Motor neuron (in vitro differentiated cells): ENCODE data around the gene ZNF407. TPM values are rescaled to one million over a fixed set of nuclear protein-coding genes. Genes with fewer than 3 reads are reported as not detected.
A peak's percentile ranks its signal among the peaks of the same experiment; 100 is the strongest.

ENCODE experiments used
- ATAC-seq, 8 experiments: fragments of 200-7000 bp; cut with Tn5 transposase; replicated peaks in 6 of 8; 2 replicates each; pipeline ENCODE4 v1.8.0; 2021; ENCODE audit warnings: mild to moderate bottlenecking in 8 of 8, moderate library complexity in 8 of 8
- H3K27ac ChIP-seq, 2 donors: fragments of 250-450 bp; sonication (Bioruptor Pico); 2 replicates each; pipeline ENCODE4 v1.9.0; 2021; ENCODE audit warnings: antibody characterized with exemption in 2 of 2, mild to moderate bottlenecking in 2 of 2, moderate library complexity in 1 of 2
- H3K4me1 ChIP-seq, 2 donors: fragments of 250-450 bp; sonication (Bioruptor Pico); replicated peaks in 1 of 2; 2 replicates each; pipeline ENCODE4 v1.6.1; 2021; ENCODE audit warnings: antibody characterized with exemption in 2 of 2, mild to moderate bottlenecking in 2 of 2, moderate library complexity in 1 of 2
- H3K4me3 ChIP-seq, 5 donors: fragments of 250-450 bp; sonication (Bioruptor Pico); 2 replicates each; pipeline ENCODE4 v1.9.0; 2021; ENCODE audit warnings: antibody characterized with exemption in 5 of 5, mild to moderate bottlenecking in 5 of 5, moderate library complexity in 4 of 5
- WGBS, 10 experiments: fragments of 450-650 bp; shearing (Covaris generic); methylation state at CpG; one replicate each; pipeline ENCODE4 v1.0.0; 2022; 5-methylcytosine and 5-hydroxymethylcytosine counted together
- in situ Hi-C, 9 experiments: fragments of 400-800 bp; cut with MboI; loops; one replicate each; pipeline ENCODE4 v1.15.0; 2021; ENCODE audit warnings: low sequenced_read_pairs in 9 of 9, low pct_unique_long_range_greater_than_20kb in 2 of 9; ENCODE audit not compliant: unreplicated experiment in 9 of 9
- total RNA-seq, 8 experiments: library from RNA; unstranded; fragments of 300-600 nt; gene quantifications; 2 replicates each; pipeline versions ENCODE4 v1.2.3 to v1.2.4, GENCODE V29; 2022

ZNF407 gene, protein sequence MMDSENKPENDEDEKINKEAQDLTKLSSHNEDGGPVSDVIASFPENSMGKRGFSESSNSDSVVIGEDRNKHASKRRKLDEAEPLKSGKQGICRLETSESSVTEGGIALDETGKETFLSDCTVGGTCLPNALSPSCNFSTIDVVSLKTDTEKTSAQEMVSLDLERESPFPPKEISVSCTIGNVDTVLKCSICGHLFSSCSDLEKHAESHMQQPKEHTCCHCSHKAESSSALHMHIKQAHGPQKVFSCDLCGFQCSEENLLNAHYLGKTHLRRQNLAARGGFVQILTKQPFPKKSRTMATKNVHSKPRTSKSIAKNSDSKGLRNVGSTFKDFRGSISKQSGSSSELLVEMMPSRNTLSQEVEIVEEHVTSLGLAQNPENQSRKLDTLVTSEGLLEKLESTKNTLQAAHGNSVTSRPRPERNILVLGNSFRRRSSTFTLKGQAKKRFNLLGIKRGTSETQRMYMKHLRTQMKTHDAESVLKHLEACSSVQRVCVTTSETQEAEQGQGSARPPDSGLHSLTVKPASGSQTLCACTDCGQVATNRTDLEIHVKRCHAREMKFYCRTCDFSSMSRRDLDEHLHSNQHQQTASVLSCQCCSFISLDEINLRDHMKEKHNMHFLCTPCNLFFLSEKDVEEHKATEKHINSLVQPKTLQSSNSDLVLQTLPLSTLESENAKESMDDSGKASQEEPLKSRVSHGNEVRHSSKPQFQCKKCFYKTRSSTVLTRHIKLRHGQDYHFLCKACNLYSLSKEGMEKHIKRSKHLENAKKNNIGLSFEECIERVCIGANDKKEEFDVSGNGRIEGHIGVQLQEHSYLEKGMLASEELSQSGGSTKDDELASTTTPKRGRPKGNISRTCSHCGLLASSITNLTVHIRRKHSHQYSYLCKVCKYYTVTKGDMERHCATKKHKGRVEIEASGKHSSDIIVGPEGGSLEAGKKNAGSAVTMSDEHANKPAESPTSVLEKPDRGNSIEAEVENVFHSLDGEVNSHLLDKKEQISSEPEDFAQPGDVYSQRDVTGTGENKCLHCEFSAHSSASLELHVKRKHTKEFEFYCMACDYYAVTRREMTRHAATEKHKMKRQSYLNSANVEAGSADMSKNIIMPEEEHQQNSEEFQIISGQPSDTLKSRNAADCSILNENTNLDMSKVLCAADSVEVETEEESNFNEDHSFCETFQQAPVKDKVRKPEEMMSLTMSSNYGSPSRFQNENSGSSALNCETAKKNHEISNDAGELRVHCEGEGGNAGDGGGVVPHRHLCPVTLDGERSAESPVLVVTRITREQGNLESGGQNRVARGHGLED (N-terminal part only)
- 10 to 100 TPM in 7 of 8 experiments, 1 to 10 TPM in 1; 7.9 to 23.6 (median 11.6) TPM for total RNA-seq

DNA sequence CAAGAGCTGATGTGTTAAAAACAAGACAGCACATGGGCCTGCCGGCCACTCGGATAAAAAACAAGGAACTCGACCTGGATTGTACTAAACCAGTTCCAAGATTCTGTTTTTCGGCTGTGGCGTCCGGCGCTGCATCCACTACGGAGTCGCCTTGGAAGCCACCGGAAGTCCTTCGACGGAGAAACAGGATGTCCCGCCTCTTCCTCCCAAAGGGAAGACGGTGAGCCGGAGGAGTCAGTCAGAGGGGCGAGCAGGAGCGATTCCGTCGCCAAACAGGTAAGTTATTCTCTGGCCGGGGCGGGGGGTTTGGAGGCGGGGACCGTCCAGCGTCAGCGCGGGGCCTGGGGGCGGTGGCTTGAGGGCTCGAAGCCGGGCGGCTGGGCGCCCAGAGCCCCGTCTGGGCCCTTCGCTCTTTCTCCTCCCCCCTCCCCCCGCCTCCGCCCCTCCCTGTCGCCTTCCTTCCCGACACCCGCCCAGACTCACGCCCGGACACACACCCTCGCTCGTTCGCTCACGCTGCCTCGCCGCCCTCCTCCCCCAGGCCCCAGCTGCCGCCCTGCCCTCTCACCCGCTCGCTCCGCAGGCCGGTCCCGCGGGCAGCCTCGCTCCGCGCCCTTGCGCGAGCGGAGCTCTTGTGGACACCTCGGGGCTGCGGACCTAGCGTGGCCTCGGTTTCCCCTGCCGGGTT lies at the start of gene ZNF407:
ZNF407 (plus strand) TSS at position 209 of the 688 bp plus-strand sequence. CDS start 33,150 bp downstream, outside the sequence.
- Histone ChIP-seq H3K4me3 (peak within 1 kb of the TSS; percentile 77 to 99 (median 93)), H3K27ac (peak within 1 kb of the TSS; percentile 99 to 100), H3K4me1 (peaks cover 9 to 18% of the 10 kb centered on the region in 2 donors)
- in situ Hi-C loops = no loop called here
- 0 to 2% (median 0%) methylated on average over 1 to 8 of the region's 64 CpGs; no CpG with 5 or more reads in 5 of the 10 experiments for WGBS, 10 experiments
- ATAC-seq = peak; percentile 78 to 87 (median 84)

DNA sequence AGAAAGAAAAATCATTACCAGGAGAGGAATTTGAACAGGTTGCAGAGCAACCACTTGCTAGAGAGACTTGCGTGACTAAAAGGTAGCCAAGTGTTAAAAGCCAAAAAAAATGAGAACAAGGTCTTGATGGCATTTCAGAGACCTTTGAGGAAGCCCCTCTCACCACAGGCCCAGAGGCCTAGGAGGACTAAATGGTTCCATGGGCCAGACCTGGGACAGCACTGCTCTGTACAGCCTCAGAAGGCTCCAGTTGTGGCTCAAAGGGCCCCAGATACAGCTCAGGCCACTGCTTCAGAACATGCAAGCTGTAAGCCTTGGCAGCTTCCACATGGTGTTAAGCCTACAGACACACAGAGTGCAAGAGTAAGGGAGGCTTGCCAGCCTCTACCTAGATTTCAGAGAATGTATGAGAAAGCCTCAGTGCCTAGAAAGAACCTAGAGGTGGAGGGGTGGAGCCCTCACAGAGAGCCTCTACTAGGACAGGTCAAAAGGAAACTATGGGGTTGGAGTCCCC lies 48.0 kb upstream of the ZNF407 start:
- in situ Hi-C loops = loop anchor here in 3 of 9 experiments (10.0 to 25.0 kb wide), 2 partner anchors 195 to 362 kb away; no protein-coding TSS in a partner anchor

DNA sequence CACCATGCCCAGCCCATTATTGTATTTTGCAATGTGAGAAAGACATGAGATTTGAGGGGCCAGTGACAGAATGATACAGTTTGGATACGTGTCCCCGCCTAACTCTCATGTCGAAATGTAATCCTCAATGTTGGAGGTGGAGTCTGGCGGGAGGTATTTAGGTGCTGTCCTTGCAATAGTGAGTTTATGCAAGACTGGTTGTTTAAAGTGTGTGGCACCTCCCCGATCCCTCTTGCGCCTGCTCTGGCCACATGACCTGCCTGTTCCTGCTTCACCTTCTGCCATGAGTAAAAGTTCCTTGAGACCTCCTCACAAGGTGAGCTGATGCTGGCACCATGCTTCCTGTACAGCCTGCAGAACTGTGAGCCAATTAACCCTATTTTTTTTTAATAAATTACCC lies 46.8 kb upstream of the ZNF407 start:
- in situ Hi-C loops = loop anchor here in 3 of 9 experiments (10.0 to 25.0 kb wide), 2 partner anchors 196 to 364 kb away; no protein-coding TSS in a partner anchor
- no peak for ATAC-seq
- H3K4me3 ChIP-seq = no peak overlapping the region
- H3K27ac ChIP-seq = no peak overlapping the region
- 47 to 100% (median 92%) methylated on average over 2 to 5 of the region's 6 CpGs; no CpG with 5 or more reads in 5 of the 10 experiments for WGBS, 10 experiments
- no peaks in the 10 kb centered on the region for H3K4me1 ChIP-seq

More for the DNA sequence above, 48.0 kb upstream of the ZNF407 start:
- H3K4me1 ChIP-seq = no peaks in the 10 kb centered on the region
- no peak overlapping the region for H3K27ac ChIP-seq
- ATAC-seq = no peak
- no peak overlapping the region for H3K4me3 ChIP-seq
- WGBS, 10 experiments = 71 to 100% (median 100%) methylated on average over 1 of the region's 1 CpG; no CpG with 5 or more reads in 3 of the 10 experiments

DNA sequence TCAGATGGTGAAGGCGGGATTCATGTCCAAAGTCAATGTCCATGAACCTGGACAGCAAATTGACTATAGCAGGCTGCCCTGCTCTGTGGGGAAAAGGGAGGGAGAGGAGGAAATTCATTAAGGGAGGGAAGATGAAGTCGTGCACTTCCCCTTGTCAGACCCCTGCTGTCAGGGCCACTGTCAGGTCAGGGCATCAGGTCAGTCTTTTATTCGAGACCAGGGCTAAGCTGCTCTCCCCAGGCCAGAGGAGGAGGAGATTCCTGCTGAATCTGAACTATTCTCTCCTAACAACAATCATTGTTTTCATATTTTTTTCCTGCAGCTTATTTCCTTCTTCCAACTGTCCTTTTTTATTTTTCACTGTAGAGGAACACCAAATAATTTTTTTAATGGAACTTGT lies 46.2 kb upstream of the ZNF407 start:
- ATAC-seq = no peak
- Histone ChIP-seq H3K4me3 (no peak overlapping the region), H3K27ac (no peak overlapping the region), H3K4me1 (no peaks in the 10 kb centered on the region)
- 0 to 50% (median 3%) methylated on average over 1 to 2 of the region's 3 CpGs; no CpG with 5 or more reads in 2 of the 10 experiments for WGBS, 10 experiments
- in situ Hi-C loops = loop anchor here in 3 of 9 experiments (10.0 to 25.0 kb wide), 2 partner anchors 197 to 364 kb away; no protein-coding TSS in a partner anchor

DNA sequence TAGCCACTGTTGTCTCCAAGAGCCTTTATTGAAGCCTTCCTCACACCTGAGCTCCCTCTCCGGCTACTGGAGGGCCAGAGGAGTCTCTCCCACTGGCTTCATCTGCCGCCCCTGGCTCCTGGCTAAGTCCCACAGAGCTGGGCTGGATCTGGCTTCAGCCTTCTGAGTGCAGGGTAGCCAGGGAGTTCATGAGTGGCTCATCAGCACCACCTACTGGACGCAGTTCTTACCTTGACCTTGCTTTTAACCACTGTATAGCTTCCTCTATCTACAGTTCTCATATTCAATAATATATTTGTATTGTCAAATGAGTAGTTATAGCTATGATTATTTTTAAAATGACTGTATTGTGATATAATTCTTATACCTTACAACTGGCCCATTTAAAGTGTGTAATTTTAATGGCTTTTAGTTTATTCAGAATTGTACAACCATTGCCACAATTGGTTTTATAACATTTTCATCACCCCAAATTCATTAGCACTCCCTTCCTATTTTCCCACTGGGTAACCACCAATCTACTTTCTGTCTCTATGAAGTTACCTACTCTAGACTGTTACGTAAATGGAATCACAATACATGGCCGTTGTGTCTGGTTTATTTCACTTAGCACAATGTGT lies 45.6 kb upstream of the ZNF407 start:
- H3K4me3 ChIP-seq = no peak overlapping the region
- no peak overlapping the region for H3K27ac ChIP-seq
- WGBS, 10 experiments = 2 to 53% (median 29%) methylated on average over 1 to 5 of the region's 5 CpGs
- in situ Hi-C loops = loop anchor here in 3 of 9 experiments (10.0 to 25.0 kb wide), 2 partner anchors 197 to 365 kb away; no protein-coding TSS in a partner anchor
- peak; percentile 91 to 100 (median 96) for ATAC-seq
- H3K4me1 ChIP-seq = no peaks in the 10 kb centered on the region

DNA sequence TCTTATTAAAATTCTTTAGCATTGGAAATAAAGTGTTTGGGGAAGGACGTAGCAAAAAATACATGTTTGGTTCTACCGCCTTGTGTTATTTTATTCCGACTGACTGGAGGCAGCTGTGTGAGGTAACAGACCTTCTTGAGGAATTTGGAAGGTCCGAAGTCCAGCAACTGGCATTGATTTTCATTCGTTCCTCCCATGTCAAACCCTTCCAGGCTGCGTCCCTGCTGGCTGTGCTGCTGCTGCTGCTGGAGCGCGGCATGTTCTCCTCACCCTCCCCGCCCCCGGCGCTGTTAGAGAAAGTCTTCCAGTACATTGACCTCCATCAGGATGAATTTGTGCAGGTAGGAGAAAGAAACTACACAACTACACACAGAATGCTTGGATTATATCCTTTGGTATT lies 41.5 kb upstream of the ZNF407 start:
- ATAC-seq = no peak
- Histone ChIP-seq H3K4me3 (no peak overlapping the region), H3K27ac (no peak overlapping the region), H3K4me1 (no peaks in the 10 kb centered on the region)
- in situ Hi-C loops = loop anchor here in 3 of 9 experiments (10.0 to 25.0 kb wide), 2 partner anchors 201 to 369 kb away; no protein-coding TSS in a partner anchor
- WGBS, 10 experiments = 30 to 95% (median 62%) methylated on average over 2 to 10 of the region's 11 CpGs; no CpG with 5 or more reads in 3 of the 10 experiments

DNA sequence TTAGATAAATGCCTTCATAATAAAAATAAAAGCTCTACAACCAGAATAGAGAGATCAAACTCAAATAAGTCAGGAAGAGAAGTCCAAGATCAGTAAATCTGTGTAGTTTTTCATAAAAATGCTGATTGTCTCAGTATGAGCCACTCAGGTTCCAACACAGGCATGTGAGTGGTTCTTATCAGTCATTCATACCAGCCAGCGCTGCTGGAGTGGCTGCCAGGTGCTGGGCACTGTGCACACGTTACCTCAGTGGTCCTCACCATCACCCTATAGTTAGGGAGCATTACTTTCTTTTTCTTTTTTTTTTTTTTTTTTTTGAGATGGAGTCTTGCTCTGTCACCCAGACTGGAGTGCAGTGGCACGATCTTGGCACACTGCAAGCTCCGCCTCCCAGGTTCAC lies 39.6 kb upstream of the ZNF407 start:
- Histone ChIP-seq H3K4me3 (no peak overlapping the region), H3K27ac (no peak overlapping the region), H3K4me1 (no peaks in the 10 kb centered on the region)
- 67 to 100% (median 79%) methylated on average over 1 to 4 of the region's 4 CpGs; no CpG with 5 or more reads in 5 of the 10 experiments for WGBS, 10 experiments
- in situ Hi-C loops = loop anchor here in 3 of 9 experiments (10.0 to 25.0 kb wide), 2 partner anchors 203 to 371 kb away; no protein-coding TSS in a partner anchor
- ATAC-seq = no peak

DNA sequence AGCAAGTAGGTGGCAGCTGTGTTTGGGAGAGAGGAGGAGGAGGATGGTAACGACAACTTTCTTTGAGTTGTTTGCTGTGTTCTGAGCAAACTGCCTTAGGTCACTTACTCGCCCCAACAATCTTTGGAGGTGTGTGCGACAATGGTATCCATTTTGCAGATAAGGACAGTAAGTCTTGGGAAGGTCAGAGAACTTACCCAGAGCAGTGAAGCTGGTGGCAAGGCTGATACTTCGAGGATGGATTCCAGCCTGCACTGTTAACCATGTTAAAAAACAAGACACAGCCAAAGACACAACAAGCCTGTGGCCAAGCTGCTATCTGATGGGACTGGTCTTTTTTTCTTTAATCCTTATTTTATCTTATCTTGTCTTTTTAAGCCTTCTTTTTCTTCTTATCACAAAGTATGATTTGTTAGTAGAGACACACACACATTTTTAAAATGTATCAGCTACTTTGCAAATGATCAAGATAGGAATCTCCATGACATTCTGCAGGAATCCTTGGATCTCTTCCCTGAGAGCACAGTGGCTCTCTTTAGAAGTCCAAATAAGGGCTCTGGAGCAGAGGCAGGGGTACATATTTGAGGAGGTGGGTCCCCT lies 35.4 kb upstream of the ZNF407 start:
- in situ Hi-C loops = loop anchor here in 1 of 9 experiments (25.0 kb wide), 1 partner anchor 375 kb away; no protein-coding TSS in a partner anchor
- Histone ChIP-seq H3K4me3 (no peak overlapping the region), H3K4me1 (no peaks in the 10 kb centered on the region), H3K27ac (no peak overlapping the region)
- 0 to 100% (median 73%) methylated on average over 1 to 4 of the region's 4 CpGs; no CpG with 5 or more reads in 1 of the 10 experiments for WGBS, 10 experiments
- no peak for ATAC-seq

DNA sequence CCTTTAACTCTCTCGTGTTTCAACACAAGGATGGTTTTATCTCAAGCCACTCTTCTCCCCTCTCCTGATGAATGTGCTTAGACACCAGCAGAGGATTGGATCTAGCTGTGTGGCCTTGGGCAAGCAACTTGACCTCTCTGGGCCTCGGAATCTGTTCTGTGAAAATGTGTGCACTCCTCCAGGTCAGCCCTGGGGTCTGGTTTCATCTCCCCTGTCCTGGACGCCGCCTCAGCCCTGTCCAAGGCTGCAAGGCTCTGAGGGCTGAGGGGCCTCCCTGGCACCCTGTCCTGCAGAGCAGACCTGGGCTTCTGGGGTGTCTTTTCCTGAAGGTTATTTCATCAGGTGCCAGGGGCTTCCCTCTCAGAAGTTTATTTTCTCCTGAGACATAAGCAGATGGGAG lies 34.9 kb upstream of the ZNF407 start:
- WGBS, 10 experiments = 9 to 93% (median 71%) methylated on average over 1 to 3 of the region's 4 CpGs; no CpG with 5 or more reads in 3 of the 10 experiments
- ATAC-seq = no peak
- Histone ChIP-seq H3K4me1 (no peaks in the 10 kb centered on the region), H3K27ac (no peak overlapping the region), H3K4me3 (no peak overlapping the region)
- in situ Hi-C loops = loop anchor here in 1 of 9 experiments (25.0 kb wide), 1 partner anchor 375 kb away; no protein-coding TSS in a partner anchor

DNA sequence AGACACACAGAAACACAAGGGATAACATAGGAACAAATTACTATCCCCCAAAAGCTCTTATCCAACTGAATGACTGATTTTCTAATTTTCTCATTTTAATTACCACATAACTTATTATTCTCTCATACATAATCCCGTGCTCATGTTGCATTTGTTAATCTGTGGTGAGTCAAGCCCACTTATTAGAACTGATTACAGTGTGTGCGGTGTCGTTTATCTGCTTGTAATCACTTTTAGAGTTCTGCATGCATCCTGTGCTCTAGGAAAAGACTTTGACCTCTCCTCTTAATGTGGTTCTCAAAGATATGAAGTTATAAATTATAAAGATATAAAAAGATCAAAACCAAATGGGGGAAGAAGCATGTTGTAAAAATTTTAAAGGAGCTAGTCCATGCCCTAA lies 33.7 kb upstream of the ZNF407 start:
- ATAC-seq = no peak
- H3K4me1 ChIP-seq = no peaks in the 10 kb centered on the region
- in situ Hi-C loops = loop anchor here in 1 of 9 experiments (25.0 kb wide), 1 partner anchor 377 kb away; no protein-coding TSS in a partner anchor
- no peak overlapping the region for H3K27ac ChIP-seq
- no peak overlapping the region for H3K4me3 ChIP-seq
- 28 to 94% (median 70%) methylated on average over 2 to 3 of the region's 3 CpGs for WGBS, 10 experiments
